Hypothalamus (tissue), 51 donors: Measurements from ENCODE around the gene MPI.
"Not testable (repeated sequence)": the region's sequence is repeated elsewhere in the genome, so short reads cannot be mapped to it uniquely, and the experiment has no call there.

Source experiments
- DNase-seq, 51 donors: peaks; one replicate each; lab custom pipeline; 2025; lab: John Stamatoyannopoulos, UW

Gene MPI

GRCh38 chr15:74889390-74889882 lies 406 bp upstream of the MPI start:
- peak in 35 of 51 donors; percentile 5 to 86 (median 34) for DNase-seq

- DNase-seq, result no peak
Observed at GRCh38 chr15:74890665-74890960, 771 bp downstream of the MPI start.

- no peak for DNase-seq
Observed at GRCh38 chr15:74891469-74891868, 1.6 kb downstream of the MPI start.

GRCh38 chr15:74892313-74892712 lies 2.5 kb downstream of the MPI start:
- DNase-seq, result no peak

GRCh38 chr15:74892931-74893330 lies 3.1 kb downstream of the MPI start:
- no peak for DNase-seq

- DNase-seq, result no peak
Observed at GRCh38 chr15:74893627-74894026, 3.8 kb downstream of the MPI start.

GRCh38 chr15:74894383-74894782 lies 4.5 kb downstream of the MPI start:
- not testable (repeated sequence) for DNase-seq

- no peak for DNase-seq
Observed at GRCh38 chr15:74895830-74896229, 6.0 kb downstream of the MPI start.

GRCh38 chr15:74896316-74896715 lies 6.5 kb downstream of the MPI start:
- DNase-seq, result no peak

- no peak for DNase-seq
Observed at GRCh38 chr15:74897300-74897701, 7.5 kb downstream of the MPI start.

- peak in 30 of 51 donors; percentile 2 to 60 (median 16) for DNase-seq
Observed at GRCh38 chr15:74901612-74902063, 11.8 kb downstream of the MPI start.

- no peak for DNase-seq
Observed at GRCh38 chr15:74902295-74903075, 12.6 kb downstream of the MPI start.

GRCh38 chr15:74903676-74904075 lies 13.8 kb downstream of the MPI start:
- no peak for DNase-seq

GRCh38 chr15:74904190-74904805 lies 14.5 kb downstream of the MPI start:
- DNase-seq, result no peak

- peak in 22 of 51 donors; percentile 32 to 82 (median 49) for DNase-seq
Observed at GRCh38 chr15:74906067-74906449, 16.2 kb downstream of the MPI start.

- DNase-seq, result peak; percentile 63 to 94 (median 84)
Observed at GRCh38 chr15:74906450-74907162, 16.8 kb downstream of the MPI start, which contains the start of gene FAM219B. Gene FAM219B, minus strand, starts transcription at chr15:74906851. Its CDS starts 51 bp downstream, at chr15:74906800.

GRCh38 chr15:74907163-74907870 lies 17.5 kb downstream of the MPI start:
- DNase-seq, result peak in 1 of 51 donors; percentile 38

- DNase-seq, result no peak
Observed at GRCh38 chr15:74908635-74909034, 18.8 kb downstream of the MPI start.

- no peak for DNase-seq
Observed at GRCh38 chr15:74913041-74913440, 23.2 kb downstream of the MPI start.

- DNase-seq, result not testable (repeated sequence)
Observed at GRCh38 chr15:74913799-74914198, 24.0 kb downstream of the MPI start.

GRCh38 chr15:74917676-74918075 lies 27.8 kb downstream of the MPI start:
- DNase-seq, result no peak
